KOPT-K1 (cell line): ENCODE measurements around the gene GPALPP1.

Experiments used
- H3K27ac ChIP-seq: fragments of 200-600 bp; sonication (generic); 2 replicates; pipeline ENCODE4 v1.5.1; 2016; ENCODE audit warnings: antibody characterized with exemption, mild to moderate bottlenecking, low read depth, low read length; ENCODE audit not compliant: poor library complexity, severe bottlenecking
- H3K36me3 ChIP-seq: fragments of 200-600 bp; sonication (generic); 2 replicates; pipeline ENCODE4 v1.5.1; 2017; ENCODE audit warnings: antibody characterized with exemption, mild to moderate bottlenecking, low read length, moderate library complexity; ENCODE audit not compliant: insufficient read depth
- H3K9me3 ChIP-seq: fragments of 200-600 bp; sonication (generic); 2 replicates; pipeline ENCODE4 v1.5.1; 2017; ENCODE audit warnings: antibody characterized with exemption, low read length, mild to moderate bottlenecking; ENCODE audit not compliant: insufficient read depth, poor library complexity, severe bottlenecking

Gene GPALPP1

DNA sequence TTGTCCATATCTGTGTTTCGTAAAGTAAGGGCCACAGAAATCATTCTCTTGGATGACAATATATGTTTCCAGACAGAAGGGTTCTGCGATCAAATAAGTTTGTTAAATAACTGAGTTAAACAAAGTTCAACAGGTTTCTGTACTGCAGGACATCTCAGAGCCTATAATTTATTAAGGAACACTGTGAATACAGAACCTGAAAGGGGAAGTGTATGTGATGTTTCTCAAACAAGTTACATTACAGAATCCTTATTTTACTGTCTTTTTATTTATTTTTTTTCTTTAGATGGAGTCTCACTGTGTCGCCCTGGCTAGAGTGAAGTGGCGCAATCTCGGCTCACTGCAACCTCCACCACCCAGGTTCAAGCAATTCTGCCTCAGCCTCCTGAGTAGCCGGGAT, 75.6 kb downstream of the GPALPP1 start:
- Histone ChIP-seq H3K9me3 (no peaks in the 10 kb centered on the region), H3K36me3 (no peaks in the 10 kb centered on the region), H3K27ac (no peak overlapping the region)

DNA sequence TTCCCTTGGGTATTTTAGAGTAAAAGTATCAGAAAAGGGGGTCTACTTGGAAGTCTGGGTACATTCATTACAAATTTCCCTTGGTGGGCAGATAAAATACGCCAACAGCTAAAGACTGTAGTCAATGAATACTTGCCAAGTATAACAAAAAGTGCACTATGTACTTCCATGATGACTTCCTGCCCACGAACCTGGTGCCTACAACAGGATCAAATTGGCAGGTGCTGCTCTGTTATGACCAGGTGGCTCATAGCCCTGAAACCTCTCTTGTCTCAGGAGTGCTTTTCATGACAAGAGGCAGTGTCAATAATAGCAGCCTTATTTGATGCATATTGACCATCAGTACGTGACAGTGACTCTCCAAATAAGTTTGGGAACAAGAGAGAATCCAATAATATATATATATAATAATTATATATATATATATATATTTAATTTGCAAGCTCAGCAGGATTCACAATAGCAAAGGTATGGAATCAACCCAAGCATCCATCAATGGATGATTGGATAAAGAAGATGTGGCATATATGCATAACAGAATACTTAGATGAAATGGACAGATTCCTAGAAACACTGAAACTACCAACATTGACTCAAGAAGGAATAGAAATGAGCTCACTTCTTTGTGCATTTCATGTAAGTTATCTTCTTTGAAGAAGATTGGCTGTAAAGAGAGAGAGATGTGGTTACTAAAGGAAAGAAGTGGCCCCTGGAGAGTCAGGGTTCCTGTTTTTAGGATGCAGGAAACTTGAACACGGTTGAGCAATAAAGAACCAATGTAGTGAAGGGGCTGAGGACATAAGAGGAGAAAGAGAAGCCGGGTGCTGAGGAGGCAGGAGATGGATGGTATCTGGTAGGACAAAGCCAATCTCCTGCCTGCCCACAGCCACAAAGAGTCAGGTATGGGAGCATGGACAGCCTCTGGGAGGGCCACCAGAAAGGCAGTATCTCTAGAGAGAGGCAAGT, 79.0 kb downstream of the GPALPP1 start:
- H3K36me3 ChIP-seq, result no peaks in the 10 kb centered on the region
- no peaks in the 10 kb centered on the region for H3K9me3 ChIP-seq
- H3K27ac ChIP-seq, result no peak overlapping the region

DNA sequence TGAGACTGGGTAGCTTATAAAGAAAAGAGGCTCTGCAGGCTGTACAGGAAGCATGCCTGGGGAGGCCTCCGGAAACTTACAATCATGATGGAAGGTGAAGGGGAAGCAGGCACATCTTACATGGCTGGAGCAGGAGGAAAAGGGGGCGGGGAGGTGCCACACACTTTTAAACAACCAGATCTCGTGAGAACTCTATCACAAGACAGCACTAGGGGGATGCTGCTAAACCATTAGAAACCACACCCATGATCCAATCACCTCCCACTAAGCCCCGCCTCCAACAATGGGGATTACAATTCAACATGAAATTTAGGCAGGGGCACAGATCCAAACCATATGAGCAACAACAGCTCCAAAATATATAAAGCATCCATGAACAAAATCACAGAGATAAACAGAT, 84.5 kb downstream of the GPALPP1 start:
- H3K9me3 ChIP-seq, result no peaks in the 10 kb centered on the region
- H3K27ac ChIP-seq, result no peak overlapping the region

DNA sequence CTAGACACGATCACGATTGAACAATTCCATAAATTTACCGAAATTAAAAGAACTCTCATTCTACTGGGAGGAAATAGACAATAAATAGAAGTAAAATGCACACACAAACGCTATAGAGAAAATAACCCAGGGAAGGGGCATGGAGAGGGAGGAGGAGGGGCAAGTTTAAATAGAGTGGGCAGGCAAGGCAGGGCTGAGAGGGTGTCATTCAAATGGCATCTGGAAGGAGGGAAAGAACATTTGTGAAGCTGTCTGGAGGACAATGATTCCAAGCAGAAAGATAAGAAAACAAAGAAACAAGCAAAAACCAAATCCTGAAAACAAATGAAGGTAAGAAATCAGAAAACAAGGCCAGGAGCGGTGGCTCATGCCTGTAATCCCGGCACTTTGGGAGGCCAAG, 85.4 kb downstream of the GPALPP1 start:
- no peaks in the 10 kb centered on the region for H3K9me3 ChIP-seq
- H3K27ac ChIP-seq, result no peak overlapping the region
- H3K36me3 ChIP-seq, result no peaks in the 10 kb centered on the region

More for the DNA sequence above, 84.5 kb downstream of the GPALPP1 start:
- H3K36me3 ChIP-seq, result no peaks in the 10 kb centered on the region

DNA sequence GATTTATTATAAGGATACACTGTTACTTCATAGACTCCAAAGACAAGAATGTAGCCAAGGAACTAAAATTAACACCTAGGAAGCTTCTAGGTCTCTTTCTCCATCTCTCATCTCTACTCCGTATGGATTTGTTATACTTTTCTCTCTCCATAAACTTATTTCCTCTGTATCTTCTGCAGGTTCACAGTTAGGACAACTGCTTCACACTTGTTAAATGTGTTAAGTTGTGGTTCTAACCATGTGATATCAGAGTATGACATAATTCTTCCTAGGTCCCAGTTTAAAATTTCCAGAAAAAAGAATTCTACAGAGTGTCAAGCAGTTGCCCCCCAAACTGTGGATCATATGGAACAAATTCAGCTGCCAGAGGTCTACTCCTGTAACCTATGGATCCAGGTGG, 88.7 kb downstream of the GPALPP1 start:
- no peaks in the 10 kb centered on the region for H3K36me3 ChIP-seq
- no peaks in the 10 kb centered on the region for H3K9me3 ChIP-seq
- H3K27ac ChIP-seq, result no peak overlapping the region
